Measurements from ENCODE around the gene DOCK6. TPM values are rescaled to one million over a fixed set of nuclear protein-coding genes. Genes with fewer than 3 reads are reported as not detected.

DOCK6 gene
- total RNA-seq, 1 experiment from 2014 or later: 57.9 TPM

DNA sequence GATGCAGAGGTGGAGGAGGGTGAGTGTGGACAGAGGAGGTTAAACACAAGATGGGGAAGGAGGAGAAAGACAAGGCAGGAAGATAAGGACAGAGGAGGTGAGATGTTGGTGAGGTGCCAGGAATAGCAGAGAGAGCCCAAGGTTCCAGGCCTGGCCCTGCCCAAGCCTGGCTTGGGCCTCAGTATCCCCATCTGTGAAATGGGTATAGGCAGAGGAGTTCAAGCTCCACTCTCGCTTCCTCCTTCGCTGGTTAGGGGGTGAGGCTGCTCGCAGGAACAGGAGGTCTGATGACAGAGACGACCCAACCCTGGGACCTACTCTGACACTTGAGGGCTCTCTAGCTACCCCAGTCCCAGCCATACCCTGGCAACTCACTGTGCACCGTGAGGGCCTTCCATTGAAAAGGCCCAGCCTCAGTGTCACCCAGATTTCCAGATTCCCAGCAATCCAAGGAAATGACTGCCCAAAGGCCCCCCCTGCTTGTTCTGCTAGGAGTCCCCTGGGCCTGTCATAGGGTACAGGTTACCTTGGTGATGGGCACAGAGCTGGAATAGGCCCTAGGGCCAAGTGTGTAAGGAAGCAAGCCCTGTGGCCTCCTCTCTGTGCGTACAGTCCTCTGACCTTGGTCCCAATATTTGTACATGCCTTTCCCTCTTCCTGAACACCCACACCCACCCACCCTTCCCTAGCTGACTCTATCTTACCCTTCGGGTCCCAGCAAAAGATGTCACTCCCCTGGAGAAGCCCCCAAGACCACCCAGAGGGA, 31.5 kb downstream of the DOCK6 start:
- peaks cover 2 to 10% of the 10 kb centered on the region in 2 experiments; a peak in 3 of 4 replicates for H3K4me1 Mint-ChIP-seq
- Histone ChIP-seq H2BK20ac (ENCODE audit: low read depth, low read length, poor library complexity, severe bottlenecking) (no peak overlapping the region), H4K5ac (ENCODE audit: insufficient read length, low read depth, low read length) (no peak overlapping the region), H4K91ac (ENCODE audit: insufficient read length, low read depth, low read length) (no peak overlapping the region), H2BK120ac (ENCODE audit: low read depth, low read length, poor library complexity, severe bottlenecking) (no peak overlapping the region), H4K8ac (replicated peaks; ENCODE audit: insufficient read length, low read depth, low read length) (no peak overlapping the region), H3K14ac (ENCODE audit: insufficient read depth, low read length) (no peak overlapping the region), H2BK15ac (ENCODE audit: low read depth, low read length) (no peak overlapping the region), H3K23me2 (ENCODE audit: insufficient read length, low read depth, low read length, poor library complexity, severe bottlenecking) (no peaks in the 10 kb centered on the region), H3K27me3 (ENCODE audit: insufficient read depth, low read length) (no peaks in the 10 kb centered on the region), H2AK5ac (ENCODE audit: insufficient read length, low read length) (no peak overlapping the region), H3K9me3 (ENCODE audit: control insufficient read depth, low read depth, low read length) (no peaks in the 10 kb centered on the region), H3K18ac (ENCODE audit: insufficient read length, low read depth, low read length) (no peak overlapping the region), H3K4me2 (ENCODE audit: insufficient read depth, insufficient read length, low read length) (no peak overlapping the region), H4K20me1 (ENCODE audit: control insufficient read depth, insufficient read depth, insufficient read length) (no peaks in the 10 kb centered on the region), H2BK12ac (ENCODE audit: insufficient read length, low read depth, low read length) (no peak overlapping the region), H3K79me2 (ENCODE audit: insufficient read depth, low read length) (no peaks in the 10 kb centered on the region), H3K23ac (ENCODE audit: insufficient read length, low read depth, low read length) (no peak overlapping the region), H3K56ac (ENCODE audit: insufficient read length, low read depth, low read length) (no peak overlapping the region), H2BK5ac (ENCODE audit: insufficient read length, low read length) (no peak overlapping the region), H2AFZ (ENCODE audit: low read length) (no peak overlapping the region), H3K9ac (ENCODE audit: extremely low read depth, insufficient read length, low read length) (no peak overlapping the region), H3K4me1 (ENCODE audit: insufficient read depth, low read length) (no peaks in the 10 kb centered on the region), H3K27ac (ENCODE audit: insufficient read length, low read depth, low read length) (no peak overlapping the region), H3K79me1 (ENCODE audit: insufficient read depth, low read depth, low read length, poor library complexity, severe bottlenecking) (no peaks in the 10 kb centered on the region), H3T11ph (ENCODE audit: low read length) (no peak overlapping the region), H3K4ac (ENCODE audit: low read depth, low read length) (no peak overlapping the region)
- H3K4me3 Mint-ChIP-seq: no peak overlapping the region
- WGBS (ENCODE audit: extremely low coverage, insufficient read length, low lambda C conversion rate): no CpG with 5 or more reads among the region's 7 CpGs
- peaks cover 0 to 3% of the 10 kb centered on the region in 2 experiments; a peak in 2 of 5 replicates for H3K9me3 Mint-ChIP-seq
- peak; percentile 13 for DNase-seq
- no peaks in the 10 kb centered on the region for H3K27me3 Mint-ChIP-seq (ENCODE audit: low read depth)
- 0 out of 7 replicates have a peak overlapping the region, but pooled peaks of 1 of the 3 experiments have one; percentile 29 for H3K27ac Mint-ChIP-seq
- no peak for TF ChIP-seq CTCF (conservative IDR thresholded peaks at IDR 0.05)
- H3K36me3 Mint-ChIP-seq (ENCODE audit: insufficient read depth in 1 of 3, low read depth in 3 of 3): peaks cover 9 to 39% (median 36%) of the 10 kb centered on the region in 3 experiments

Data from H9 (cell line).